HepG2 (cell line): ENCODE measurements around the gene RNF114. TPM values are rescaled to one million over a fixed set of nuclear protein-coding genes. Genes with fewer than 3 reads are reported as not detected.
A peak's percentile ranks its signal among the peaks of the same experiment; 100 is the strongest.

Source experiments
- GATAD2A ChIP-seq: IDR thresholded peaks from 2 replicates; pipeline ENCODE4 v1.6.1; 2016
- MED8 ChIP-seq: sonication (generic); formaldehyde crosslinking; IDR thresholded peaks from 2 replicates; pipeline ENCODE4 v1.8.1; 2023; ENCODE audit warnings: mild to moderate bottlenecking, missing genetic modification reagents; ENCODE audit not compliant: insufficient replicate concordance
- RAD51 ChIP-seq: fragments of 450-650 bp; IDR thresholded peaks from 2 replicates; pipeline ENCODE4 v1.6.1; 2016; ENCODE audit warnings: borderline replicate concordance
- RFX1 ChIP-seq: fragments of 450-650 bp; IDR thresholded peaks from 2 replicates; pipeline ENCODE4 v1.6.1; 2017
- RXRB ChIP-seq: IDR thresholded peaks from 2 replicates; pipeline ENCODE4 v1.6.1; 2016; ENCODE audit warnings: borderline replicate concordance, missing genetic modification reagents, missing compliant biosample characterization
- SMARCC2 ChIP-seq: fragments of 450-650 bp; IDR thresholded peaks from 2 replicates; pipeline ENCODE4 v1.6.1; 2017; ENCODE audit warnings: antibody characterized with exemption, mild to moderate bottlenecking
- ZFP36L1 ChIP-seq: sonication (generic); formaldehyde crosslinking; IDR thresholded peaks from 2 replicates; pipeline ENCODE4 v1.8.0; 2022; ENCODE audit warnings: mild to moderate bottlenecking, missing genetic modification reagents, moderate library complexity
- ZNF326 ChIP-seq: sonication (generic); formaldehyde crosslinking; IDR thresholded peaks from 2 replicates; pipeline ENCODE4 v1.4.0; 2020; ENCODE audit warnings: missing genetic modification reagents, borderline replicate concordance
- ZNF484 ChIP-seq: sonication (generic); formaldehyde crosslinking; IDR thresholded peaks from 2 replicates; pipeline ENCODE4 v1.5.1; 2020; ENCODE audit warnings: mild to moderate bottlenecking, low read depth, missing genetic modification reagents, borderline replicate concordance
- ZNF564 ChIP-seq: sonication (generic); formaldehyde crosslinking; IDR thresholded peaks from 2 replicates; pipeline ENCODE4 v1.8.1; 2023; ENCODE audit warnings: mild to moderate bottlenecking, missing genetic modification reagents
- ZNF605 ChIP-seq: sonication (generic); formaldehyde crosslinking; IDR thresholded peaks from 2 replicates; pipeline ENCODE4 v1.8.0; 2022; ENCODE audit warnings: mild to moderate bottlenecking, missing genetic modification reagents
- ZZZ3 ChIP-seq: sonication (generic); formaldehyde crosslinking; IDR thresholded peaks from 2 replicates; pipeline ENCODE4 v1.4.0; 2020; ENCODE audit warnings: missing genetic modification reagents, mild to moderate bottlenecking, borderline replicate concordance
- polyA plus RNA-seq, 8 experiments: library from polyadenylated mRNA; depleted of rRNA in 3 of 8; stranded (reverse) in 7 of 8; unstranded in 1 of 8; fragments of >200 nt; fragmentation: Illumina TruSeq in 4 of 8; extraction: Trizol in 4 of 8; gene quantifications; 2 replicates each; pipeline versions ENCODE4 v1.2.1 to v1.2.3, GENCODE V29; 2011 to 2016; ENCODE audit warnings: low read depth in 4 of 8, missing spikeins in 1 of 8, mixed read lengths in 1 of 8; ENCODE audit not compliant: insufficient read depth in 1 of 8
- total RNA-seq, 5 experiments: library from RNA; depleted of rRNA; stranded (reverse); fragments of >200 nt; fragmentation: Illumina TruSeq; extraction: Trizol; gene quantifications; 2 replicates each; pipeline ENCODE4 v1.2.3, GENCODE V29; 2016; ENCODE audit warnings: low read depth in 1 of 5
- TF ChIP-seq, protein P1 (sequence below): sonication (generic); formaldehyde crosslinking; IDR thresholded peaks from 2 replicates; pipeline ENCODE4 v1.5.1; 2020; ENCODE audit warnings: missing genetic modification reagents, mild to moderate bottlenecking, borderline replicate concordance
- TF ChIP-seq, protein P2 (sequence below): sonication (generic); formaldehyde crosslinking; IDR thresholded peaks from 2 replicates; pipeline ENCODE4 v1.5.0; 2020; ENCODE audit warnings: mild to moderate bottlenecking, missing genetic modification reagents
- TF ChIP-seq, protein P3 (sequence below): fragments of 450-650 bp; IDR thresholded peaks from 2 replicates; pipeline ENCODE4 v1.6.1; 2017
- TF ChIP-seq, protein P4 (sequence below): sonication (generic); formaldehyde crosslinking; IDR thresholded peaks from 2 replicates; pipeline ENCODE4 v1.5.1; 2020; ENCODE audit warnings: missing genetic modification reagents, mild to moderate bottlenecking, borderline replicate concordance

The RNF114 gene
- total and polyA plus RNA-seq, 2 of the 13 experiments (the other 11 are each of a cell fraction or from before 2014, with no cell fraction given), result 119 to 126 TPM

DNA sequence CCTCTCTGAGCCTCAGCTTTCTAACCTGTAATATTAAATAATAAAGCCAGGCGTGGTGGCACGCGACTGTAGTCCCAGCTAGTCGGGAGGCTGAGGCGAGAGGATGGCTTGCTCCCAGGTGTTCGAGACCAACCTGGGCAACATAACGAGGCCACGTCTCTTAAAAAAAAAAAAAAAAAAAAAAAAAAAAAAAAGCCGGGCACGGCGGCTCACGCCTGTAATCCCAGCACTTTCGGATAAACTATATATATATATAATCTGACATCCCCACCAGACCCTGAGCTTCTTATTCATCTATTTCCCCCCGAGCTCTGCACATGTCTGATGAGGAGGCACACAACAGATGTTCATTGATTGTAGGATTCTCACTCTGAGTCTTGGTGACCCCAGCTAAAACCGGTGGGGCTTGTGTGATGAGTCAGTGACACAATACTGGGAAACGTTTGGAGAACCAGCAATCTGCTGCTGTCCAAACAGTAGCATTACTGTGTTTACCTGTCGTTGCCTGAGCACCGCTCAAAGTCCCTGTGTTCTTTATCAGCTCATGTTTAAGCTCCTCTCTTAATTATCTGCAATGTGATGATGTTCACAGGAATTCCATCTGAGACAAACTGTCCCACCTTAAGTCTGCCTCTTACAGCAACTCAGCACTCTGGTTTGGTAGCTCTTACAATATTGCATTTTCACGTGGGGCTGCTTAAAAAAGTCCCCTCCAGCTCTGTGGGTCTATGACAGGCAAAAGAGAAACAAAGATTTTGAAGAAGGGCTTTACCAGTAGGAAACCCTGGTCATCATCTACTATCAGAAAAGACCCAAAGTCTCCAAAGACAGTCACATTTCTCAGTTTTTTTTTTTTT lies 19.8 kb upstream of the RNF114 start (continued):
- TF ChIP-seq MED8 (CRISPR knock-in tag) (no peak), ZNF605 (CRISPR knock-in tag) (peak; percentile 77), ZNF484 (no peak), GATAD2A (CRISPR knock-in tag) (peak; percentile 97), ZZZ3 (CRISPR knock-in tag) (peak; percentile 38; the same call in 1 of the 2 replicates), ZFP36L1 (CRISPR knock-in tag) (no peak), RXRB (peak; percentile 91), RAD51 (no peak), RFX1 (peak; percentile 96), SMARCC2 (peak; percentile 66; the same call in 1 of the 2 replicates), ZNF564 (CRISPR knock-in tag) (peak; percentile 55), ZNF326 (CRISPR knock-in tag) (no peak)
- TF ChIP-seq, protein P1, sequence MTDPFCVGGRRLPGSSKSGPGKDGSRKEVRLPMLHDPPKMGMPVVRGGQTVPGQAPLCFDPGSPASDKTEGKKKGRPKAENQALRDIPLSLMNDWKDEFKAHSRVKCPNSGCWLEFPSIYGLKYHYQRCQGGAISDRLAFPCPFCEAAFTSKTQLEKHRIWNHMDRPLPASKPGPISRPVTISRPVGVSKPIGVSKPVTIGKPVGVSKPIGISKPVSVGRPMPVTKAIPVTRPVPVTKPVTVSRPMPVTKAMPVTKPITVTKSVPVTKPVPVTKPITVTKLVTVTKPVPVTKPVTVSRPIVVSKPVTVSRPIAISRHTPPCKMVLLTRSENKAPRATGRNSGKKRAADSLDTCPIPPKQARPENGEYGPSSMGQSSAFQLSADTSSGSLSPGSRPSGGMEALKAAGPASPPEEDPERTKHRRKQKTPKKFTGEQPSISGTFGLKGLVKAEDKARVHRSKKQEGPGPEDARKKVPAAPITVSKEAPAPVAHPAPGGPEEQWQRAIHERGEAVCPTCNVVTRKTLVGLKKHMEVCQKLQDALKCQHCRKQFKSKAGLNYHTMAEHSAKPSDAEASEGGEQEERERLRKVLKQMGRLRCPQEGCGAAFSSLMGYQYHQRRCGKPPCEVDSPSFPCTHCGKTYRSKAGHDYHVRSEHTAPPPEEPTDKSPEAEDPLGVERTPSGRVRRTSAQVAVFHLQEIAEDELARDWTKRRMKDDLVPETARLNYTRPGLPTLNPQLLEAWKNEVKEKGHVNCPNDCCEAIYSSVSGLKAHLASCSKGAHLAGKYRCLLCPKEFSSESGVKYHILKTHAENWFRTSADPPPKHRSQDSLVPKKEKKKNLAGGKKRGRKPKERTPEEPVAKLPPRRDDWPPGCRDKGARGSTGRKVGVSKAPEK (CRISPR knock-in tag), result no peak
- TF ChIP-seq, protein P2, sequence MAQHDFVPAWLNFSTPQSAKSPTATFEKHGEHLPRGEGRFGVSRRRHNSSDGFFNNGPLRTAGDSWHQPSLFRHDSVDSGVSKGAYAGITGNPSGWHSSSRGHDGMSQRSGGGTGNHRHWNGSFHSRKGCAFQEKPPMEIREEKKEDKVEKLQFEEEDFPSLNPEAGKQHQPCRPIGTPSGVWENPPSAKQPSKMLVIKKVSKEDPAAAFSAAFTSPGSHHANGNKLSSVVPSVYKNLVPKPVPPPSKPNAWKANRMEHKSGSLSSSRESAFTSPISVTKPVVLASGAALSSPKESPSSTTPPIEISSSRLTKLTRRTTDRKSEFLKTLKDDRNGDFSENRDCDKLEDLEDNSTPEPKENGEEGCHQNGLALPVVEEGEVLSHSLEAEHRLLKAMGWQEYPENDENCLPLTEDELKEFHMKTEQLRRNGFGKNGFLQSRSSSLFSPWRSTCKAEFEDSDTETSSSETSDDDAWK (CRISPR knock-in tag), result no peak
- TF ChIP-seq, protein P3, sequence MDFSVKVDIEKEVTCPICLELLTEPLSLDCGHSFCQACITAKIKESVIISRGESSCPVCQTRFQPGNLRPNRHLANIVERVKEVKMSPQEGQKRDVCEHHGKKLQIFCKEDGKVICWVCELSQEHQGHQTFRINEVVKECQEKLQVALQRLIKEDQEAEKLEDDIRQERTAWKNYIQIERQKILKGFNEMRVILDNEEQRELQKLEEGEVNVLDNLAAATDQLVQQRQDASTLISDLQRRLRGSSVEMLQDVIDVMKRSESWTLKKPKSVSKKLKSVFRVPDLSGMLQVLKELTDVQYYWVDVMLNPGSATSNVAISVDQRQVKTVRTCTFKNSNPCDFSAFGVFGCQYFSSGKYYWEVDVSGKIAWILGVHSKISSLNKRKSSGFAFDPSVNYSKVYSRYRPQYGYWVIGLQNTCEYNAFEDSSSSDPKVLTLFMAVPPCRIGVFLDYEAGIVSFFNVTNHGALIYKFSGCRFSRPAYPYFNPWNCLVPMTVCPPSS, result no peak
- TF ChIP-seq, protein P4, sequence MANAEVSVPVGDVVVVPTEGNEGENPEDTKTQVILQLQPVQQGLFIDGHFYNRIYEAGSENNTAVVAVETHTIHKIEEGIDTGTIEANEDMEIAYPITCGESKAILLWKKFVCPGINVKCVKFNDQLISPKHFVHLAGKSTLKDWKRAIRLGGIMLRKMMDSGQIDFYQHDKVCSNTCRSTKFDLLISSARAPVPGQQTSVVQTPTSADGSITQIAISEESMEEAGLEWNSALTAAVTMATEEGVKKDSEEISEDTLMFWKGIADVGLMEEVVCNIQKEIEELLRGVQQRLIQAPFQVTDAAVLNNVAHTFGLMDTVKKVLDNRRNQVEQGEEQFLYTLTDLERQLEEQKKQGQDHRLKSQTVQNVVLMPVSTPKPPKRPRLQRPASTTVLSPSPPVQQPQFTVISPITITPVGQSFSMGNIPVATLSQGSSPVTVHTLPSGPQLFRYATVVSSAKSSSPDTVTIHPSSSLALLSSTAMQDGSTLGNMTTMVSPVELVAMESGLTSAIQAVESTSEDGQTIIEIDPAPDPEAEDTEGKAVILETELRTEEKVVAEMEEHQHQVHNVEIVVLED (CRISPR knock-in tag), result no peak
